Liver (tissue), 9 donors: ENCODE data around the gene RNASE8. TPM values are rescaled to one million over a fixed set of nuclear protein-coding genes. Genes with fewer than 3 reads are reported as not detected.

Experiments used
- DNase-seq: peaks from one replicate; pipeline ENCODE4 v3.0.0-alpha.2; 2017; ENCODE audit warnings: low spot score
- H3K27ac ChIP-seq, 2 donors: one replicate each; pipeline ENCODE4 v1.7.0; 2013; ENCODE audit warnings: inconsistent platforms in 2 of 2, low read length in 2 of 2, control low read depth in 1 of 2, low read depth in 1 of 2, mild to moderate bottlenecking in 1 of 2
- H3K27me3 ChIP-seq, 4 donors: one replicate each; pipeline versions ENCODE4 v1.6.1 to v1.7.0; 2013; ENCODE audit warnings: low read length in 3 of 4, inconsistent platforms in 1 of 4, mild to moderate bottlenecking in 1 of 4, moderate library complexity in 1 of 4; ENCODE audit not compliant: control insufficient read depth in 4 of 4, insufficient read depth in 4 of 4
- H3K36me3 ChIP-seq, 4 donors: one replicate each; pipeline versions ENCODE4 v1.6.1 to v1.7.0; 2013; ENCODE audit warnings: low read length in 3 of 4, mild to moderate bottlenecking in 3 of 4, low read depth in 1 of 4, moderate library complexity in 1 of 4; ENCODE audit not compliant: control insufficient read depth in 4 of 4, insufficient read depth in 3 of 4
- H3K4me1 ChIP-seq, 4 donors: one replicate each; pipeline versions ENCODE4 v1.6.1 to v1.7.0; 2013; ENCODE audit warnings: low read length in 3 of 4, mild to moderate bottlenecking in 3 of 4, moderate library complexity in 1 of 4; ENCODE audit not compliant: control insufficient read depth in 4 of 4, insufficient read depth in 4 of 4
- H3K4me3 ChIP-seq, 3 donors: one replicate each; pipeline versions ENCODE4 v1.6.1 to v1.7.0; 2013; ENCODE audit warnings: low read length in 3 of 3, control low read depth in 1 of 3, low read depth in 1 of 3, mild to moderate bottlenecking in 1 of 3
- H3K9ac ChIP-seq, 2 donors: one replicate each; pipeline ENCODE4 v1.7.0; 2013; ENCODE audit warnings: low read length in 2 of 2, mild to moderate bottlenecking in 2 of 2, moderate library complexity in 2 of 2, control low read depth in 1 of 2, low read depth in 1 of 2
- H3K9me3 ChIP-seq, 4 donors: one replicate each; pipeline versions ENCODE4 v1.6.1 to v1.7.0; 2013; ENCODE audit warnings: low read length in 3 of 4; ENCODE audit not compliant: control insufficient read depth in 4 of 4
- FOXA1 ChIP-seq: IDR thresholded peaks from 2 replicates; pipeline ENCODE4 v1.6.1; 2016; ENCODE audit warnings: antibody characterized with exemption
- FOXA2 ChIP-seq: IDR thresholded peaks from 2 replicates; pipeline ENCODE4 v1.6.1; 2016; ENCODE audit warnings: antibody characterized with exemption
- GABPA ChIP-seq, 2 donors: IDR thresholded peaks in 1 of 2; conservative IDR thresholded peaks in 1 of 2; 2 replicates each; pipeline ENCODE4 v1.6.1; 2016; ENCODE audit warnings: antibody characterized with exemption in 2 of 2, mild to moderate bottlenecking in 1 of 2, moderate library complexity in 1 of 2
- HNF4A ChIP-seq, 2 donors: conservative IDR thresholded peaks; 2 replicates each; pipeline ENCODE4 v1.6.1; 2016; ENCODE audit warnings: antibody characterized with exemption in 2 of 2, mild to moderate bottlenecking in 2 of 2
- HNF4G ChIP-seq: IDR thresholded peaks from 2 replicates; pipeline ENCODE4 v1.6.1; 2016; ENCODE audit warnings: antibody characterized with exemption
- JUND ChIP-seq, 2 donors: IDR thresholded peaks; 2 replicates each; pipeline ENCODE4 v1.6.1; 2016; ENCODE audit warnings: antibody characterized with exemption in 2 of 2
- NR2F2 ChIP-seq: IDR thresholded peaks from 2 replicates; pipeline ENCODE4 v1.6.1; 2016; ENCODE audit warnings: antibody characterized with exemption
- RAD21 ChIP-seq, 2 donors: IDR thresholded peaks; 2 replicates each; pipeline ENCODE4 v1.6.1; 2016; ENCODE audit warnings: antibody characterized with exemption in 2 of 2, mild to moderate bottlenecking in 2 of 2
- RXRA ChIP-seq, 2 donors: IDR thresholded peaks; 2 replicates each; pipeline ENCODE4 v1.6.1; 2017 to 2018; ENCODE audit warnings: antibody characterized with exemption in 2 of 2, mild to moderate bottlenecking in 1 of 2
- SP1 ChIP-seq: IDR thresholded peaks from 2 replicates; pipeline ENCODE4 v1.6.1; 2018; ENCODE audit warnings: antibody characterized with exemption, mild to moderate bottlenecking
- TAF1 ChIP-seq: conservative IDR thresholded peaks from 2 replicates; pipeline ENCODE4 v1.6.1; 2016; ENCODE audit warnings: antibody characterized with exemption, mild to moderate bottlenecking
- YY1 ChIP-seq: IDR thresholded peaks from 2 replicates; pipeline ENCODE4 v1.6.1; 2016; ENCODE audit warnings: antibody characterized with exemption, mild to moderate bottlenecking
- WGBS: extraction: QIAGEN DNeasy Blood & Tissue Kit; methylation state at CpG from one replicate; pipeline ENCODE4 v1.1.7; 2013; 5-methylcytosine and 5-hydroxymethylcytosine counted together
- polyA plus RNA-seq, 2 donors: library from polyadenylated mRNA; stranded (reverse) in 1 of 2; unstranded in 1 of 2; fragments of 200-250 nt in 1 of 2; fragments of >200 nt in 1 of 2; fragmentation: Nextera tagmentation in 1 of 2; extraction: Ambion mirVana in 1 of 2; gene quantifications; one replicate each; pipeline versions ENCODE4 v1.2.1 to v1.2.3, GENCODE V29; 2013 to 2015
- total RNA-seq, 2 donors: library from RNA; depleted of rRNA; stranded (reverse); fragments of >200 nt; gene quantifications; one replicate each; pipeline ENCODE4 v1.2.3, GENCODE V29; 2014
- TF ChIP-seq, protein P1 (sequence below): IDR thresholded peaks from 2 replicates; pipeline ENCODE4 v1.6.1; 2016; ENCODE audit warnings: antibody characterized with exemption
- TF ChIP-seq, protein P2 (sequence below): IDR thresholded peaks from 2 replicates; pipeline ENCODE4 v1.6.1; 2016; ENCODE audit warnings: antibody characterized with exemption
- TF ChIP-seq, protein P3 (sequence below): fragments of 150-350 bp; IDR thresholded peaks from 2 replicates; pipeline ENCODE4 v1.5.1; 2017; ENCODE audit warnings: improper control_type of control experiment, low read depth, low read length; ENCODE audit not compliant: missing input control
- TF ChIP-seq, protein P4 (sequence below): IDR thresholded peaks from 2 replicates; pipeline ENCODE4 v1.6.1; 2016; ENCODE audit warnings: antibody characterized with exemption
- TF ChIP-seq, protein P5 (sequence below): IDR thresholded peaks from 2 replicates; pipeline ENCODE4 v1.6.1; 2016; ENCODE audit warnings: antibody characterized with exemption, mild to moderate bottlenecking
- donor health status: healthy.
- donor health status: healthy.
- donor health status: healthy.
- donor health status: healthy.
- donor health status: healthy.

The RNASE8 gene
- total and polyA plus RNA-seq, 4 donors: not detected

DNA sequence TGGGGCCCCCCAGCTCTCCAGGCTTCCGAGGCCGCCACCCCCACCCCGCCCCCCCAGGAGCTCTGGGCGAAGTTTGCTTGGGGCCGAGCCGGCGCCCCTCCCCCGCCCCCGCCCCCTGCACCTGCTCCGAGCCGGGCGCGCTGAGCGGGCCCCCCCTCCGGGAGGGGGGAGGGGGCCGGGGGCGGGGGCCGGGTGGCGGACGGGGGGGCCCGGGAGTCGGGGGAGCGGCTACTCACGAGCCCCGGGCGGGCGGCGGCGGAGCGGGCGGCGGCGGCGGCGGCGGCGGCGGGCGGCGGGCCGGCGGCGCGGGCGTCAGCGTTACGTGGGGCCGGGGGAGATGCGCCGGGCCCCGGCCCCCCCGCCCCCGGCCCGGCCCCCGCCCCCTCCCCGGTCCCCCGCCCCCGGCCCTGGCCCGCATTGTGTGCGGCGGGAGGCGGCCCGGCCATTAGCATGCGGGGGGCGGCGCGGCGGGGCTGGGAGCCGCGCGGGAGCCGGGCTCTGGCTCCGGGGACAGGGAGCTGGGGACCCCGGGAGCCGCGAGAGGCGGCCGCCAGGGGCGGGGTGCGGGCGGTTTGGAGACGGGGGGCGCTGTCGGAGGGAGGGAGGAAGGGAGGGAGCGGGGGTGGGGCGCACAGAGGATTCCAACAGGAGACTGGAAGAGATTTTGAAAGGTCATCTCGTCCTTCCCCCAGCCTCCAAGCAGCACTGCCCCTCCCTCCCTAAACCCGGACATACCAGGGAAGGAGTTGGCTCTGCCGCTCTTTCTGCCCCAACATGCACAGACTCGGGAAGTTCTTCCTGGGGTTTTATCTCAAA is 40.7 kb downstream of the RNASE8 start, which contains the start of gene ZNF219:
TSS of gene ZNF219 (minus strand) at position 580 of the 816 bp plus-strand sequence. CDS start 5,064 bp downstream, outside the sequence.
- H3K4me1 ChIP-seq: peaks cover 2 to 19% (median 14%) of the 10 kb centered on the region in 4 donors
- peak; percentile 52 for DNase-seq
- TF ChIP-seq, protein P1, sequence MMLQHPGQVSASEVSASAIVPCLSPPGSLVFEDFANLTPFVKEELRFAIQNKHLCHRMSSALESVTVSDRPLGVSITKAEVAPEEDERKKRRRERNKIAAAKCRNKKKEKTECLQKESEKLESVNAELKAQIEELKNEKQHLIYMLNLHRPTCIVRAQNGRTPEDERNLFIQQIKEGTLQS: no peak
- no peak for TF ChIP-seq RAD21 (IDR thresholded peaks at IDR 0.05)
- no peak for TF ChIP-seq JUND (IDR thresholded peaks at IDR 0.05)
- TF ChIP-seq, protein P2, sequence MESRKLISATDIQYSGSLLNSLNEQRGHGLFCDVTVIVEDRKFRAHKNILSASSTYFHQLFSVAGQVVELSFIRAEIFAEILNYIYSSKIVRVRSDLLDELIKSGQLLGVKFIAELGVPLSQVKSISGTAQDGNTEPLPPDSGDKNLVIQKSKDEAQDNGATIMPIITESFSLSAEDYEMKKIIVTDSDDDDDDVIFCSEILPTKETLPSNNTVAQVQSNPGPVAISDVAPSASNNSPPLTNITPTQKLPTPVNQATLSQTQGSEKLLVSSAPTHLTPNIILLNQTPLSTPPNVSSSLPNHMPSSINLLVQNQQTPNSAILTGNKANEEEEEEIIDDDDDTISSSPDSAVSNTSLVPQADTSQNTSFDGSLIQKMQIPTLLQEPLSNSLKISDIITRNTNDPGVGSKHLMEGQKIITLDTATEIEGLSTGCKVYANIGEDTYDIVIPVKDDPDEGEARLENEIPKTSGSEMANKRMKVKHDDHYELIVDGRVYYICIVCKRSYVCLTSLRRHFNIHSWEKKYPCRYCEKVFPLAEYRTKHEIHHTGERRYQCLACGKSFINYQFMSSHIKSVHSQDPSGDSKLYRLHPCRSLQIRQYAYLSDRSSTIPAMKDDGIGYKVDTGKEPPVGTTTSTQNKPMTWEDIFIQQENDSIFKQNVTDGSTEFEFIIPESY: no peak
- no peak for TF ChIP-seq FOXA1
- TF ChIP-seq FOXA2: no peak
- no peak for TF ChIP-seq NR2F2
- TF ChIP-seq HNF4A (conservative IDR thresholded peaks at IDR 0.05): no peak
- no peak for TF ChIP-seq YY1
- TF ChIP-seq, protein P3, sequence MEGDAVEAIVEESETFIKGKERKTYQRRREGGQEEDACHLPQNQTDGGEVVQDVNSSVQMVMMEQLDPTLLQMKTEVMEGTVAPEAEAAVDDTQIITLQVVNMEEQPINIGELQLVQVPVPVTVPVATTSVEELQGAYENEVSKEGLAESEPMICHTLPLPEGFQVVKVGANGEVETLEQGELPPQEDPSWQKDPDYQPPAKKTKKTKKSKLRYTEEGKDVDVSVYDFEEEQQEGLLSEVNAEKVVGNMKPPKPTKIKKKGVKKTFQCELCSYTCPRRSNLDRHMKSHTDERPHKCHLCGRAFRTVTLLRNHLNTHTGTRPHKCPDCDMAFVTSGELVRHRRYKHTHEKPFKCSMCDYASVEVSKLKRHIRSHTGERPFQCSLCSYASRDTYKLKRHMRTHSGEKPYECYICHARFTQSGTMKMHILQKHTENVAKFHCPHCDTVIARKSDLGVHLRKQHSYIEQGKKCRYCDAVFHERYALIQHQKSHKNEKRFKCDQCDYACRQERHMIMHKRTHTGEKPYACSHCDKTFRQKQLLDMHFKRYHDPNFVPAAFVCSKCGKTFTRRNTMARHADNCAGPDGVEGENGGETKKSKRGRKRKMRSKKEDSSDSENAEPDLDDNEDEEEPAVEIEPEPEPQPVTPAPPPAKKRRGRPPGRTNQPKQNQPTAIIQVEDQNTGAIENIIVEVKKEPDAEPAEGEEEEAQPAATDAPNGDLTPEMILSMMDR: no peak
- TF ChIP-seq, protein P4, sequence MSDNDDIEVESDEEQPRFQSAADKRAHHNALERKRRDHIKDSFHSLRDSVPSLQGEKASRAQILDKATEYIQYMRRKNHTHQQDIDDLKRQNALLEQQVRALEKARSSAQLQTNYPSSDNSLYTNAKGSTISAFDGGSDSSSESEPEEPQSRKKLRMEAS: no peak
- no peak for TF ChIP-seq SP1
- TF ChIP-seq, protein P5, sequence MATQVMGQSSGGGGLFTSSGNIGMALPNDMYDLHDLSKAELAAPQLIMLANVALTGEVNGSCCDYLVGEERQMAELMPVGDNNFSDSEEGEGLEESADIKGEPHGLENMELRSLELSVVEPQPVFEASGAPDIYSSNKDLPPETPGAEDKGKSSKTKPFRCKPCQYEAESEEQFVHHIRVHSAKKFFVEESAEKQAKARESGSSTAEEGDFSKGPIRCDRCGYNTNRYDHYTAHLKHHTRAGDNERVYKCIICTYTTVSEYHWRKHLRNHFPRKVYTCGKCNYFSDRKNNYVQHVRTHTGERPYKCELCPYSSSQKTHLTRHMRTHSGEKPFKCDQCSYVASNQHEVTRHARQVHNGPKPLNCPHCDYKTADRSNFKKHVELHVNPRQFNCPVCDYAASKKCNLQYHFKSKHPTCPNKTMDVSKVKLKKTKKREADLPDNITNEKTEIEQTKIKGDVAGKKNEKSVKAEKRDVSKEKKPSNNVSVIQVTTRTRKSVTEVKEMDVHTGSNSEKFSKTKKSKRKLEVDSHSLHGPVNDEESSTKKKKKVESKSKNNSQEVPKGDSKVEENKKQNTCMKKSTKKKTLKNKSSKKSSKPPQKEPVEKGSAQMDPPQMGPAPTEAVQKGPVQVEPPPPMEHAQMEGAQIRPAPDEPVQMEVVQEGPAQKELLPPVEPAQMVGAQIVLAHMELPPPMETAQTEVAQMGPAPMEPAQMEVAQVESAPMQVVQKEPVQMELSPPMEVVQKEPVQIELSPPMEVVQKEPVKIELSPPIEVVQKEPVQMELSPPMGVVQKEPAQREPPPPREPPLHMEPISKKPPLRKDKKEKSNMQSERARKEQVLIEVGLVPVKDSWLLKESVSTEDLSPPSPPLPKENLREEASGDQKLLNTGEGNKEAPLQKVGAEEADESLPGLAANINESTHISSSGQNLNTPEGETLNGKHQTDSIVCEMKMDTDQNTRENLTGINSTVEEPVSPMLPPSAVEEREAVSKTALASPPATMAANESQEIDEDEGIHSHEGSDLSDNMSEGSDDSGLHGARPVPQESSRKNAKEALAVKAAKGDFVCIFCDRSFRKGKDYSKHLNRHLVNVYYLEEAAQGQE: no peak
- TF ChIP-seq RXRA (IDR thresholded peaks at IDR 0.05): no peak
- no peak for TF ChIP-seq TAF1
- TF ChIP-seq GABPA (IDR thresholded peaks at IDR 0.05 in 1 of 2, conservative IDR thresholded peaks at IDR 0.05 in 1 of 2): no peak
- no peak for TF ChIP-seq HNF4G
- peak within 1 kb of the TSS in 1 of 2 donors; percentile 64 for H3K9ac ChIP-seq
- no peaks in the 10 kb centered on the region for H3K9me3 ChIP-seq
- H3K27ac ChIP-seq: peak within 1 kb of the TSS; percentile 51 to 71
- WGBS: 2% methylated on average over 90 of the region's 90 CpGs
- H3K27me3 ChIP-seq: no peaks in the 10 kb centered on the region
- H3K4me3 ChIP-seq: peak within 1 kb of the TSS; percentile 55 to 80 (median 71)
- no peaks in the 10 kb centered on the region for H3K36me3 ChIP-seq
